HG03139 (cell line): ENCODE measurements around the gene DUSP1.

Experiments
- ATAC-seq: cut with Tn5 transposase; IDR thresholded peaks from one replicate; pipeline ENCODE4 v1.9.1; 2021; ENCODE audit not compliant: unreplicated experiment

DUSP1 gene

GRCh38 chr5:172726966-172727365 is 44.0 kb downstream of the DUSP1 start:
- ATAC-seq = no peak

- no peak for ATAC-seq
Measured at GRCh38 chr5:172725785-172726184, 45.2 kb downstream of the DUSP1 start.

GRCh38 chr5:172725273-172725672 is 45.7 kb downstream of the DUSP1 start:
- ATAC-seq = no peak

DNA sequence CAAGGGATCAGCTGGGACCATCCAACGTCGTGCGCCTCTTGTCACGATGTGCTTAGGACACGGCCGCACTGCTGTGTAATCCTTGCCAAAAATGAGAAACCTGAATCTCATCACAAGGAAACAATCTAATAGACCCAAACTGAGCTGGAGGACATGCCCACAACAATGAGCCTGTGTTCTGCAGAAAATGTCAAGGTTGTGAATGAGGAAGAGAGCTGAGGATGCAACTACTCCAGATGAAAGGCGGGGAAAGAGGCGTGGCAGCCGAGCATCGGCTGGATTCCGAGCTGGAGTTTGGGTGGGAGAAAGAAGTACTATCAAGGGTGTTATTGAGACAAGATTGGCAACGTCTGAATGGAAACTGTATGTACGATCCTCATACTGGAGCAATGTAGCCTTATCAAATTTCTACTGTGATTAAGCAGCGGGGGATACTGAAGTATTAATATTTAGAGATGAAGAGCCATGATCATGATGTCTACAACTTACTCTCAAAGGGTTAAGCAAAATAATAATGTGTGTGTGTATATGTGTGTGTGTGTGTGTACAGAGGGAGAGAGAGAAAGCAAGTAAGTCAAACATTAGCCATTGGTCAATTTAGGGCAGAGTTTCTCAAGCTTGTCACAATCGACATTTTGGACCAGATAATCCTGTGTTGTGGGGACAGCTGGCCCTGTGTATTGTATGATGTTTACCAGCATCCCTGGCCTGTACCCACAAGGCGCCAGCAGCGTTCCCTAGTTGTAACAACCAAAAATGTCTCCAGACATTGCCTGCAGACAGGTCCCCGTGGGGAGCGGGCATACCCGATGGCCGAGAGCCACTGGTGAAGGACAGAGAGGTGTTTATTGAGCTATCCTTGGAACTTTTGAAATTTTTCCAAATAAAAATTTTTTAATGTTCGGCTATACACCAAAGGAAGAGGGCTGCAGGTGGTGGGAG is 46.5 kb downstream of the DUSP1 start:
- no peak for ATAC-seq

GRCh38 chr5:172723508-172723907 is 47.5 kb downstream of the DUSP1 start:
- ATAC-seq = no peak

DNA sequence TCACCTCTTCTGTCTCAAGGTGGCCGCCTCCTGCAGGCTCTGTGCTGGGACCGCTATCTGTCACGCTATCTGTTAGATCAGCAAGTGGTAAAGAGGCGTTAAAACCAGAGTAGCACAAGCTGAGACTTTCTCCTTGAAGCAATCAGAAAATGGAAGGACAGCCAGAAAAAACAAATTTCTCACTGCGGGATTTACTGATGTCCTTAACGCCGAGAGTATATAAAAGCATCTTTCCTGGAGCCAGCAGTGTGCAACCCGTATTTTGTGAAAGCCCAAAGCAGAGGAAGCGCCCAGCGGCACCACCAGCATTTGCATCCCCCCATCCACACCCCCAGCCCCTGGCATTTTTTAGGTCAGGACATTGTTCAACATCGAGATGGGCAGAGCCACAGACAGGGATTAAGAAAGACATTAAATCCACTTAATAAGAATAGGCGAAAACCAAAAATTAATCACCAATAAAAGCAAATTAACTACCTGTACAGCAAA is 48.6 kb downstream of the DUSP1 start:
- ATAC-seq = no peak

DNA sequence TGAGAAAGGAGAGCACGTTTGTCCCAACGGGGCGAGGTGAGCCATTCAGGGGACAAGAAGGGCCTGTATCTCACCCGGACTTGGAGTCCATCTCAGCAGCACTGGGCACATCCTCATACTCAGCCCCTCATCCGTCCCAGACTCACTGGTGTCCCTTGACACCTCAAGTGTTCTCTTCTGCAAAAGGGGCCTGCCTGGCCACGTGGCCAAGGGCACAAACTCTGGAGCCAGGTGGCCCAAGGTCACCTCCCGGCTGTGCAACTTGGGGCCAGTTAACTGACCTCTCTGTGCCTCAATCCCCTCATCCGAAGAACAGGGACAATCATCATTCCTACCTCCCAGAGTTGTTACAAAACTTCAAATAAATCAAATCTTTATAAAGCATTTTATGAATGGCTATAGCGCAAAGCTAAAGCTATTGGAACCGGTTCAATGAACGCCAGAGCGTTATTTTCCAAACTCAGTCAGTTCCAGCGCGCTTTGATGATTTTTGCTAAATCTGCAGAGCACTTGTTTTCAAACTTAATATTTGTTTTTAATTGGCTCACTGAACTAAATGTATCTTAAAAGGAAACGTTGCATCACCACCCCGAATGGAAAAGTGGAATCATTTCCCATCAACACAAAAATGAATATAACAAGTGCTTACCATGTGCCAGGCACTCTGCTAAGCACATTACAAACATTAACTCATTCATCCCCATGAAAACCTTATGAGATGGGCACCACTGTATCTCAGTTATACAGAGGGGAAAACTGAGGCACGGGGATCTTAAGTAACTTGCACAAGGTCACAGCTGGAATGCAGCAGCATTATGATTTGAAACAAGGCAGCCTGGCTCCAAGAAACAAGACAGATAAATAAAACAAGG is 49.3 kb downstream of the DUSP1 start:
- ATAC-seq = no peak

GRCh38 chr5:172720655-172721054 is 50.3 kb downstream of the DUSP1 start:
- ATAC-seq = no peak

DNA sequence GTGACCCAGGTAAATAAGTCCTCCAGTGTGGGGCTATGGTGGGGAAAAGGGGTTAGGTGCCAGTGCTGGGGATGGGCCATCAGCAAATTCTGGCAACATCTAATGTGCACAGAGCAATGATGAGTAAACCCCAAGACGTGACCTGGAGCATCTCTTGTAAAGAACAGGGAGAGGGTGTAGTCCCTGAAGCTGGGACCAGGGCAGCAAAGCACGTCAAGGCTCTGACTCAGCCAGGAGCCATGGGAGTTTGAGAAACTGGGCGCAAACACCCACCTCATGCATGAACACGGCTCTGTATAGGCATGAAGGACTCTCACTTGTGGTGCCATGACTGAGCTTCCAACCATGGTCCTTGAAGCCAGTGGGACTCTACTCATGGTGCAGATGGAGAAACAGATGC is 51.8 kb downstream of the DUSP1 start:
- ATAC-seq = no peak

DNA sequence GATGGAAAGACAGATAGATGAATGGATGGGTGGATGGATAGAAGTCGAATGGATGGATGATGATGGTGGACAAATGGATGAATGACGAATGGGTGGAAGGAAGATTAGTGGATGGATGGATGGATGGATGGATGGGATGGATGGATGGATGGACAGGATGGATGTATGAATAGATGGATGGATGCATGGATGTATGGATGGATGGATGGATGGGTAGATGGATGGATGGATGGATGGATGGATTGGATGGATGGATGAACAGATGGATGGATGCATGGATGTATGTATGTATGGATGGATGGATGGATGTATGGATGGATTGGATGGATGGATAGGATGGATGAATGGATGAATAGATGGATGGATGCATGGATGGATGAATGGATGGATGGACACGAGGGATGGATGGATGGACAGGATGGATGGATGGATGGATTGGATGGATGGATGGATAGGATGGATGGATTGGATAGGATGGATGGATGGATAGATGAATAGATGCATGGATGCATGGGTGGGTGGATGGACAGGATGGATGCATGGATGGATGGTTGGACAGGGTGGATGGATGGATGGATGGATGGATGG is 52.4 kb downstream of the DUSP1 start:
- ATAC-seq = no peak
